SHP77 treated with DMSO at 0.1 percent for 48 hours (cell line): ENCODE measurements around the gene TTYH3.
"Not testable (repeated sequence)": the region's sequence is repeated elsewhere in the genome, so short reads cannot be mapped to it uniquely, and the experiment has no call there.

Source experiments
- DNase-seq: peaks from one replicate; lab custom pipeline; 2025; lab: John Stamatoyannopoulos, UW

TTYH3 gene

GRCh38 chr7:2631946-2632732, at the start of gene TTYH3:
Gene TTYH3, plus strand, starts transcription at chr7:2631986. Its CDS starts 170 bp downstream, at chr7:2632156.
- DNase-seq, result no peak

- DNase-seq, result no peak
Observed at GRCh38 chr7:2582006-2582735, 49.6 kb upstream of the TTYH3 start.

GRCh38 chr7:2583798-2584580, 47.8 kb upstream of the TTYH3 start:
- DNase-seq, result no peak

GRCh38 chr7:2585446-2585845, 46.3 kb upstream of the TTYH3 start:
- no peak for DNase-seq

- DNase-seq, result no peak
Observed at GRCh38 chr7:2586326-2587020, 45.3 kb upstream of the TTYH3 start.

GRCh38 chr7:2587134-2587533, 44.7 kb upstream of the TTYH3 start:
- DNase-seq, result no peak

GRCh38 chr7:2587778-2588177, 44.0 kb upstream of the TTYH3 start:
- DNase-seq, result no peak

GRCh38 chr7:2589341-2589740, 42.4 kb upstream of the TTYH3 start:
- no peak for DNase-seq

- not testable (repeated sequence) for DNase-seq
Observed at GRCh38 chr7:2589941-2590340, 41.8 kb upstream of the TTYH3 start.

- no peak for DNase-seq
Observed at GRCh38 chr7:2592375-2592865, 39.4 kb upstream of the TTYH3 start.

- no peak for DNase-seq
Observed at GRCh38 chr7:2593036-2593727, 38.6 kb upstream of the TTYH3 start.

GRCh38 chr7:2594599-2594998, 37.2 kb upstream of the TTYH3 start:
- DNase-seq, result no peak

GRCh38 chr7:2595258-2595860, 36.4 kb upstream of the TTYH3 start:
- DNase-seq, result no peak

- DNase-seq, result no peak
Observed at GRCh38 chr7:2596464-2597272, 35.1 kb upstream of the TTYH3 start.

- no peak for DNase-seq
Observed at GRCh38 chr7:2597273-2597640, 34.5 kb upstream of the TTYH3 start.

- DNase-seq, result no peak
Observed at GRCh38 chr7:2598154-2598823, 33.5 kb upstream of the TTYH3 start.

GRCh38 chr7:2601065-2601464, 30.7 kb upstream of the TTYH3 start:
- no peak for DNase-seq

GRCh38 chr7:2601907-2602306, 29.9 kb upstream of the TTYH3 start:
- no peak for DNase-seq

GRCh38 chr7:2602406-2603043, 29.3 kb upstream of the TTYH3 start:
- peak; percentile 83 for DNase-seq
